HUDEP-2 (cell line): Measurements from ENCODE around the gene TMEM131L.
"Not testable (repeated sequence)": the region's sequence is repeated elsewhere in the genome, so short reads cannot be mapped to it uniquely, and the experiment has no call there.

ENCODE experiments used
- DNase-seq, 76 experiments: peaks; one replicate each; lab custom pipeline; 2025; ENCODE audit not compliant: unreplicated experiment in 76 of 76; lab: John Stamatoyannopoulos, UW

The TMEM131L gene

GRCh38 chr4:153566631-153567150, 100.5 kb downstream of the TMEM131L start:
- no peak for DNase-seq

- DNase-seq: not testable (repeated sequence)
Measured at GRCh38 chr4:153567660-153568059, 101.5 kb downstream of the TMEM131L start.

DNA sequence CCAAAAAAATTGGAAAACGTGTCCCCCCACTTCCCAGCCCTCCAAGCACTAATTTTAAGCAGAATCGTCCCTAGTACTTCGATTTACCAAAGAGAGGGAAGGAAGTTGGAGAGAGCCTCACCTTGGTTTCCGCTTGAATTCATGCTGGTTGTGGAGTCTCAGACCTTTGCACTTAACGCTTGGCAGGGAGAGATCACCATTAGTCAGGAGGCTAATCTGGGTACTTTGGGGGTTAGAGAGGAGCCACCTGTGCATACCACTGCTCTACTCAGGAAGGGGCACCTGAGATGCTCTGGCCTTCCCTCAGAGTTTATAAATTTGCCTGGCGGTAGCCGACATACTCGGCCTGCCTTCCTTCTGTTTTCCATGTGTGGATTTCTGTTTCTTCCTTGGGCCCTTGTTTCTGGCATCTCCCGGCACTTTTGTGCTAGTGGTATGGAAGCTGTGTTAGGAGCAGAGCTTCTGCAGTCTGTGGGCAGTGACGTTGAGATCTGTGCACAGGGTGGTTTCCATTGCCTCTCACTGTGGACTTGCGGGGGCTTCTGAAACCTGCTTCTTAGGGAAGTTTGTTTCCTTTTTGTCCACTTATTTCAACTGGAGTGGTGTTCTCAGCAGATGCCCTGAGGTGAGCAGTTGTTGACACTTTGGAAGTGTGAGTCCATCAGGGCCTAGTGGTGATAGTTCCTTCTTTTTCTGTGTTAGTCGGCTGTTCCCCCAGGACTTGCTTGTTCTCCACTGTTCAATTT, 104.2 kb downstream of the TMEM131L start:
- DNase-seq: no peak

- no peak for DNase-seq
Measured at GRCh38 chr4:153571006-153571545, 104.9 kb downstream of the TMEM131L start.

DNA sequence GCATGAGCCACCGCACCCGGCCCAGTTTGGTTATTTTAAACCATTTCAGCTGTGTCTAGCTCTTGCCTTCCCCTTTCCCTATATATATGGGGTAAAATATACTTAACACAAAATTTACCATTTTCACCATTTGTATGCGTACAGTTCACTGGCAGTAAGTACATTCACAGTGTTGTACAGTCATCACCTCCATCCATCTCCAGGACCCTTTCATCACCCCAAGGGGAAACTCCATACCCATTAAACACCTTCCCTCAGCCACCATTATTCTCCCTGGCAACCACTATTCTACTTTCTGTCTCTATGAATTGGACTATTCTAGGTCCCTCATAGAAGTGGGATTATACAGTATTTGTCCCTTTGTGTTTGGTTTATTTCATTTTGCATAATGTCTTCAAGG, 106.4 kb downstream of the TMEM131L start:
- DNase-seq: no peak

DNA sequence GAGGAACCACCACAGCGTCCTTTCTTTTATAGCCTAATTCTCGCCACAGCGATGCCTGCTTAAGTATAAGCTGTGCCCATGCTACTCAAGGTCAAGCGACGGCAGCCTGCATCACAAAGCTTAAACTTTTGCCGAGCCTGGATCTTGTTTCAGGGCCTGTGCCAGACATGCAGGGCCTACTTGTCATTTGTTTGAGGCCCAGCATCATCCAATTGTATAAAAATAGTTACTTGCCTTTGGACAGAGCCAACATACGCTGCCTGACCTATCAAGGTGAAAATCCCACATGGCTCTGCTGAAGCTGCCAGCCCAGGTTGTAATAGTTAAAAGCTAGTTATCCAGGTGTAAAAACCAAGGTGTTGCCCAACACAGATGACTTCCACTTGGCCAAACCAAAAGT, 107.1 kb downstream of the TMEM131L start:
- DNase-seq: no peak

GRCh38 chr4:153573881-153574802, 108.0 kb downstream of the TMEM131L start:
- DNase-seq: peak in 55 of 76 experiments; percentile 2 to 61 (median 23)

- DNase-seq: no peak
Measured at GRCh38 chr4:153576443-153576774, 110.2 kb downstream of the TMEM131L start.

DNA sequence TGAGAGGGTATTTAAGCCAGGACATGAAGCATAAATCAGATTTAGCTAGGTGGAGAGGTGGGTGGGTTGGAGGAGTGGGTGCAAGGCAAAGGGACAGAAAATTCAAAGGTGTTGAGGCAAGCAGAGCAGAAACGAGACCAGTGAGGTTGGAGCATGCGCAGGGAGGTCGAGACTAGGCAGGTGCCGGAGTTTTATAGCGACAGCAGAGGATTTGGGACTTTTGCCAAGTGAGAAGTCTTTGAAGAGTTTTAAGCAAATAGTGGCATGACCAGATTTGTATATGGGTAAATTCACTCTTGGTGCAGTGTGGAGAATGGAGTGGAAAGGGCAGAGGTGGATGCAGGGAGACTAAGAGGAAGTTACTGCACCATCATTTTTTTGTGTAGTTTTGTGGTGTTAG, 110.9 kb downstream of the TMEM131L start:
- DNase-seq: no peak

GRCh38 chr4:153579410-153579809, 113.2 kb downstream of the TMEM131L start:
- DNase-seq: no peak

GRCh38 chr4:153579872-153580271, 113.7 kb downstream of the TMEM131L start:
- no peak for DNase-seq

- DNase-seq: no peak
Measured at GRCh38 chr4:153582954-153583702, 117.0 kb downstream of the TMEM131L start.

DNA sequence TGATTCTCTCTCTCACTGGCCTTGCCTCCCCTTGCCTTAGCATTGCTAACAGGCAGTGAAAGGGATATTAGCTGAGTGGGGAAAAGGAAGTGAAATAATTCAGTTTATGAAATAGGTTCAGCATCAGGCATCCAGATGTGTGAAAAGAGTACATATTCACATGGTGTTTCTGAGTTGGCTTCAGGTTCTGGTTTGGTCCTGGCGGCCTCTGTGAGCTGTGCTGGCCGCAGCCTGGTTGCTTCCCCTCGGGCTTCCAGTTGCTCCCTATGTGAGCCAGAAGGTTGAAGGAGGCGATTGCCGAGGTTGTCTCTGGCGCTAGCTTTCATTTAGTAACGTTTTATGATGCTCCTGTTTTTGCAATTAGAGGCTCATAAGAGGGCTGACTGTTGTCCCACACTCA, 118.9 kb downstream of the TMEM131L start:
- DNase-seq: no peak

DNA sequence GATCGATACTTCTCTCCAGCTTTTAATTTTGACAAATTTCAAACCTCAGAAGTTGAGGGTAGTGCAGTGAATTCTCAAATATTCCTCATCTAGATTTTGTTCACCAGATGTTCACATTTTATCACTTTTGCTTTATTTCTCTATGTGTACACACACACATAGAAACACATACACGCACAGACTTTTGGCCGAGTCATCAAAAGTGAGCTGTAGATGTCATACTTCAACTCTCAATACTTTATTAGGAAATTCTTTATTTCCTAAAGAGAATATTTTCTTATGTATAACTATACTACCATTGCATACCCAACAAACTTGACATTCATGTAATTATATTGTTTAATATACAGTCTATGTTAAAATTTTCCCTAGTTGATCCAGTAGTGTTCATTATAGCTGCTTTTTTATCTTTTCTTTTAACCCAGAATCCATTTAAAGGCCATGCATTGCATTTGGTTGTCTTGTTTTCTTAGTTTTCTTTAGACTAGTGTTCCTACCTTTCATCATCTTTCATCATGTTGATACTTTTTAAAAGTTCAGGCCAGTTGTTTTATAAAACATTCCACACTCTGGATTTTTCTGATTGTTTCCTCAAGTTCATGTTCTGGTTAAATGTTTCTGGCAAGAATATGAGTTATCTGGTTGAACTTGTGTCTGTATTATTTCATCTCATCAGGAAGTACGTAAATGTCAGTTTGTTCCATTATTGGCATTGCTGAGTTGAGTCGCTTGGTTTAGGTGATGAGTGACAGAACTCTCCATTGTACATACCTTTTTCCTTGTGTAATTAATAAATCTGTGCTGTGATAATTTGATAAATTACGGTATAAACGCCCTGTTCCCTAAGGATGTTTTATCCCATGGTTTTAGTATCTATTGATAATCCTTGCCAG, 123.8 kb downstream of the TMEM131L start:
- DNase-seq: no peak

DNA sequence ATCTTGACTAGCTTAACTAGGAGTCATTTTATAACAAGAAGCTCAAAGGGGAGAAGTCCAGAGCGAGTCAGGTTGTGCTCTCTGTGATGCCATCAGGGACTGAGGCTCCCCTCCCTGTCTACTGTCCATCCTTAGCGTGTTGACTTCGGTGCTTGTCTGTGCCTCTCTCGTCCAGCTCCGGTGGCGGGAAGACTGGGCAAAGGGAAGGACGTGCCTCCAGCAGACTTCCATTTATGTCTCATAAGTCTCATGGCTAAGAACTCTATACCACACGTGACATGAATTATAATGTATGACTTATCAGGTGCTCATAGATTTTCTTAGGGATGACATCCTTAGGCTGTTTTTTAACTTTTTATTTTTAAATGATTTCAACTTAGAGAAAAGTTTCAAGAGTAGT, 125.3 kb downstream of the TMEM131L start:
- no peak for DNase-seq

DNA sequence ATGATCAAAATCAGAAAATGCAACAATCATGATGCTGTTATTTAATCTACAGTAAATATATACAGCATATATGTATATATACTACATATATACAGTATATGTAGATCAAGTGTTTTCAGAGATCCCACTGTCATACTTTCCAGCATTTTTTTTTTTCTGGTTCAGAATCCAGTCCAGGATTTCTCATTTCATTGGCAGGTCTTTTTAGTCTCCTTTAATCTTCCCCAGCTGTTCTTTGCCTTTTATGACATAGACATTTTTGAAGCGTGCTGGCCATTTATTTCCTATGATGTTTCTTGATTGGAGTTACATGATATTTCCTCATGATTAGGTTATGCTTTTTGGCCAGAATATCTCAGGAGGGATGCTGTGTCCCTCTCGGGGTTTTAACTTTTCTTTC, 125.9 kb downstream of the TMEM131L start:
- DNase-seq: no peak

DNA sequence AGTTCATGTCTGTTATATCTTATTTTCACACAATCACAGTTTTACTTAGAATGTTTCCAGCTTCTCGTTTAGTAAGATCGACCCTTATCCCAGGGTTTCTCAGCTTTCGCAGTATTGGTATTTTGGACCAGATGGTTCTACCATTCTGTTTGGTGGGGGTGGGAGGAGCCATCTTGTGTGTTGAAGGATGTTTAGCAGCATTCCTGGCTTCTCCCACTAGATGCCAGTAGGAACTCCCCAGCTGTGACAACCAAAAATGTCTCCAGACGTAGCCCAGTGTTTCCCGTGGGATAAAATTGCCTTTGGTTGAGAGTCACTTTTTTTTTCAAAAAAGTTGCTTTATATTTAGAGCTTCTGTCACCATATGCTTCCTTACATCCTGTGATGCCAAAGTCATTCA, 127.0 kb downstream of the TMEM131L start:
- no peak for DNase-seq

- DNase-seq: peak in 19 of 76 experiments; percentile 1 to 64 (median 27)
Measured at GRCh38 chr4:153594210-153594609, 128.1 kb downstream of the TMEM131L start.

GRCh38 chr4:153595894-153596601, 129.9 kb downstream of the TMEM131L start:
- DNase-seq: no peak
